ENCODE results near the gene ASXL3. TPM values are rescaled to one million over a fixed set of nuclear protein-coding genes. Genes with fewer than 3 reads are reported as not detected.

Gene ASXL3
- total and polyA plus RNA-seq, 10 of the 15 experiments (the other 5 are each of a cell fraction or from before 2014, with no cell fraction given), result 0.15 TPM; not detected in 9

GRCh38 chr18:33696332-33697162 lies 118.5 kb downstream of the ASXL3 start:
- no peak for TF ChIP-seq ATF3 (IDR thresholded peaks at IDR 0.05; ENCODE audit: borderline replicate concordance, extremely low read depth, low read depth, low read length)
- TF ChIP-seq MTA2 (IDR thresholded peaks at IDR 0.05; ENCODE audit: low read depth), result no peak
- no peak for TF ChIP-seq POLR2A (IDR thresholded peaks at IDR 0.05; ENCODE audit: low read depth, low read length)
- TF ChIP-seq CBFB (IDR thresholded peaks at IDR 0.05; ENCODE audit: low read depth), result no peak
- TF ChIP-seq PAX8 (IDR thresholded peaks at IDR 0.05), result no peak
- no peak for TF ChIP-seq SUPT20H (IDR thresholded peaks at IDR 0.05; ENCODE audit: borderline replicate concordance, control insufficient read depth, low read depth, low read length)
- no peak for TF ChIP-seq ZBTB40 (IDR thresholded peaks at IDR 0.05; ENCODE audit: borderline replicate concordance)
- TF ChIP-seq PBX3 (IDR thresholded peaks at IDR 0.05; ENCODE audit: insufficient replicate concordance, low read depth, low read length), result no peak
- TF ChIP-seq RELA (IDR thresholded peaks at IDR 0.05; ENCODE audit: borderline replicate concordance, partially characterized antibody), result no peak
- in situ Hi-C loops (cut with MboI), result no loop called here
- 23% methylated on average over 3 of the region's 3 CpGs for whole genome bisulfite sequencing (ENCODE audit: insufficient coverage, insufficient replicate concordance, low lambda C conversion rate, missing lambda C conversion rate)
- no peak for DNase-seq (ENCODE audit: low read depth, low spot score)
- ChIA-PET SMC1A (ENCODE audit: uncharacterized antibody, unreplicated experiment) (no interaction called here), POLR2A (no interaction called here), CTCF (no interaction called here), RAD21 (ENCODE audit: unreplicated experiment) (no interaction called here)
- Histone ChIP-seq H3K9me3 (replicated peaks; ENCODE audit: control insufficient read depth, insufficient read depth, low read length) (no peaks in the 10 kb centered on the region; the same call in 2 of the 3 replicates), H3K4me3 (no peak overlapping the region), H3K27ac (ENCODE audit: control insufficient read depth, insufficient read depth) (no peak overlapping the region), H3K27me3 (replicated peaks in 1 of 2; ENCODE audit: control insufficient read depth in 2 of 2, insufficient read depth in 2 of 2, low read length in 1 of 2) (no peaks in the 10 kb centered on the region), H3K9ac (ENCODE audit: control insufficient read depth, insufficient read depth, low read length) (no peak overlapping the region), H3K4me2 (ENCODE audit: control insufficient read depth, insufficient read depth) (no peak overlapping the region), H3K36me3 (ENCODE audit: control insufficient read depth in 2 of 2, insufficient read depth in 2 of 2, low read length in 1 of 2) (no peaks in the 10 kb centered on the region), H4K20me1 (ENCODE audit: control insufficient read depth, insufficient read depth) (no peaks in the 10 kb centered on the region), H3K4me1 (ENCODE audit: control insufficient read depth, insufficient read depth, low read length) (peaks cover 12% of the 10 kb centered on the region), H2AFZ (ENCODE audit: control insufficient read depth, low read depth, low read length) (no peak overlapping the region), H3K79me2 (ENCODE audit: control insufficient read depth, insufficient read depth, low read length) (no peaks in the 10 kb centered on the region)
- no peak for ATAC-seq
- no peak for FAIRE-seq
- intact Hi-C loops (cut with micrococcal nuclease; ENCODE audit: unreplicated experiment), result no loop called here
- BruUV-seq (replicated peaks), result no TSS peak

All from GM12878 (cell line).